ENCODE results near the gene SPSB1.

The SPSB1 gene

DNA sequence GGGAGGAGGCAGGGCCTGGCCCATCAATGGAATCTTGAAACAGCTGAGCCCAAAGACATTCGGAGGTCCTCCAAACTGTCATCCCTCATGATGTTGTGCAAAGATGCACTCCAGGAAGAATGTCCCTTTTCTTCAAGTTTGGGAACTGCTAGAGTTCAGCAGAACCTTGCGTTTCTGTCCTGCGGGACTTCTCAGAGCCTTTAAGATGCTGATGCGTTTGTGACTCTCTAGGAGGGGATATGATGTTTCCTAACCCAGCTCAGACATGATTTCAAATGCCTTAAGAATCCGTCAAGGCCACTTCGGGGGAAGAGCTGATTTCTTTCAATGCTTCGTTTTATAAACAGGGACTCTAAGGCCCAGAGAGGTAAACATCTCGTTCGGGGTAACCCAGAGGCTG is 35.5 kb downstream of the SPSB1 start:
- no peaks in the 10 kb centered on the region for H3K36me3 Mint-ChIP-seq
- no peak overlapping the region for H3K27ac Mint-ChIP-seq
- no peak overlapping the region for H3K4me3 Mint-ChIP-seq
- H3K4me1 Mint-ChIP-seq, result peaks cover 10% of the 10 kb centered on the region
- no peaks in the 10 kb centered on the region for H3K27me3 Mint-ChIP-seq
- no peaks in the 10 kb centered on the region for H3K9me3 Mint-ChIP-seq

GRCh38 chr1:9328715-9329114 is 36.0 kb downstream of the SPSB1 start:
- Mint-ChIP-seq H3K27ac (no peak overlapping the region), H3K36me3 (no peaks in the 10 kb centered on the region), H3K4me3 (no peak overlapping the region), H3K4me1 (peaks cover 10% of the 10 kb centered on the region), H3K9me3 (no peaks in the 10 kb centered on the region), H3K27me3 (no peaks in the 10 kb centered on the region)

GRCh38 chr1:9331016-9331415 is 38.3 kb downstream of the SPSB1 start:
- Mint-ChIP-seq H3K27me3 (no peaks in the 10 kb centered on the region), H3K4me3 (no peak overlapping the region), H3K4me1 (peaks cover 10% of the 10 kb centered on the region), H3K36me3 (peaks cover 1% of the 10 kb centered on the region), H3K9me3 (no peaks in the 10 kb centered on the region), H3K27ac (no peak overlapping the region)

GRCh38 chr1:9331558-9332346 is 39.1 kb downstream of the SPSB1 start:
- Mint-ChIP-seq H3K4me3 (no peak overlapping the region), H3K9me3 (no peaks in the 10 kb centered on the region), H3K27me3 (no peaks in the 10 kb centered on the region), H3K36me3 (peaks cover 1% of the 10 kb centered on the region), H3K27ac (no peak overlapping the region), H3K4me1 (peaks cover 10% of the 10 kb centered on the region)

DNA sequence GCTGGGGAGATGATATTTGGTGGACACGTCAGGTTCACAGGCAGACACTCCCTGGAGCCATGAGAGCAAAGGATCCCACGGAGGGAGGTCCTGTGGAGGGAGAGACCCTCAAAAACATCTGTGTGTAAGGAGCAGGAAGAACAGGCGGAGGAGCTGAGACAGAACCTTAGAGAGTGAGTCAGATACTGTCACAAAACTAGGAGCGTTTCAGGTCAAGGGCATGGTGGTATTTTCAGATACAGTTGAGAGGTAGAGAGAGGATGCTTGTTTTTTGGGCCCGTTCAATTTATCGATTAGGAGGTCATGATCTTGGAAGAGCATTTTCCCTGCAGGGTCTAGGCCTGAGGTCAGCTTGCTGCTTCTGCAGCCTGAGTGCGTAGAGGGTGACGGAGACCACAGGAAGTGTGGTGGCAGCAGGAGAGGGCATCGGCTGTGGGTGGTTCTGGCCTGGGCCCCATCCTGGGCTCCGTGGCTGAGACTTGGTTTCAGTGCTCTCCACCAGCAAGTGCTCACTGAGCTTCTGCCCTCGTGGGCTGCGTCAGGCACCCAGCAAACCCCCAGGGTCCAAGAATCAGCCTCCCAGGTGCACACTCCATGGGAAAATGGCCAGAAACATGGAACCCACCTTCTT is 39.9 kb downstream of the SPSB1 start:
- Mint-ChIP-seq H3K9me3 (no peaks in the 10 kb centered on the region), H3K4me3 (no peak overlapping the region), H3K36me3 (peaks cover 1% of the 10 kb centered on the region), H3K27ac (no peak overlapping the region), H3K27me3 (no peaks in the 10 kb centered on the region), H3K4me1 (peaks cover 10% of the 10 kb centered on the region)

- no peaks in the 10 kb centered on the region for H3K9me3 Mint-ChIP-seq
- no peak overlapping the region for H3K27ac Mint-ChIP-seq
- H3K4me1 Mint-ChIP-seq, result no peaks in the 10 kb centered on the region
- H3K4me3 Mint-ChIP-seq, result no peak overlapping the region
- H3K27me3 Mint-ChIP-seq, result no peaks in the 10 kb centered on the region
- peaks cover 3% of the 10 kb centered on the region for H3K36me3 Mint-ChIP-seq
These were observed 45.9 kb downstream of the SPSB1 start for GRCh38 chr1:9338397-9339246.

GRCh38 chr1:9340172-9340854 is 47.6 kb downstream of the SPSB1 start:
- H3K9me3 Mint-ChIP-seq, result no peaks in the 10 kb centered on the region
- peaks cover 2% of the 10 kb centered on the region for H3K36me3 Mint-ChIP-seq
- H3K4me1 Mint-ChIP-seq, result no peaks in the 10 kb centered on the region
- no peak overlapping the region for H3K4me3 Mint-ChIP-seq
- H3K27ac Mint-ChIP-seq, result no peak overlapping the region
- H3K27me3 Mint-ChIP-seq, result no peaks in the 10 kb centered on the region

DNA sequence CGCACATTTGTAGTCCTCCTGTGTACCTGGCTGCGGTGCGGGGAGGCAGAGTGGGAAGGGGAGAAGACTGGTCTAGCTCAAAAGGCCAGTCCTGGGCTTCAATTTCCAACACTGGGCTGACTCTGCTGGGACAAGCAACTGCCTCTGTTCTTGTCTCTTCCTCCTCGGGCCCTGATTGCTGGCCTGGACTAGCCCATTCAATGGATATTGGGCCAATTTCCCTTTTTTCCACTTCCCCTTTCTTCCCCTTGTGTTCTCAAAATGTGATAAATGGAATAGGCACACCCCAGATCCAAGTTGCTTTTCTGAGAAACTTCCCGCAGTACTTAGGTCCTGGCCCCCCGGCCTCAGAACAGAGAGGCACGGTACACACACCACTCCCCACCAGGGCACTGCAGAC is 48.2 kb downstream of the SPSB1 start:
- no peaks in the 10 kb centered on the region for H3K9me3 Mint-ChIP-seq

DNA sequence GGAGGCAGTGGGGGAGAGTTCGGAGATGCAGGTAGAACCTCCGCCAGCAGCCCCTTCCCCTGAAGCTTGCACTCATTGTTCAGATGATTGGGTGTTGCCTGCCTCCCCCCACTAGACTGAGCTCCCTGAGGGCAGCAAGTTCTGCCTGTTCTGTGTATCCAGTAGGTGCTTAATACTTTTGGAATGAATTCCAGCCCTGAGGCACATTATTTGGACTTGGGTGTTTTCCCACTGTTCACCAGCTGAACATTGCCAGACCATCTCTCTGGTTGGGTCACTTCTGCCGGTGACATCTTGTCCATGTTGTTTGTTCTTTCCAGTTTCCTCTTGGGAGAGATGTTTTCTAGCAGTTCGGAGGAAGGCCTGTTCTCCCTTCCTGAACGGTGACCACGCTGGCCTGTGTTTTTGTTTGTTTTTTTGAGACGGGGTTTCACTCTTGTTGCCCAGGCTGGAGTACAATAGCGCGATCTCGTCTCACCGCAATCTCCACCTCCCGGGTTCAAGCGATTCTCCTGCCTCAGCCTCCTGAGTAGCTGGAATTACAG is 48.7 kb downstream of the SPSB1 start:
- Mint-ChIP-seq H3K27ac (no peak overlapping the region), H3K4me1 (peaks cover 3% of the 10 kb centered on the region), H3K36me3 (peaks cover 2% of the 10 kb centered on the region)

More for the DNA sequence above, 48.2 kb downstream of the SPSB1 start:
- Mint-ChIP-seq H3K27ac (no peak overlapping the region), H3K27me3 (no peaks in the 10 kb centered on the region), H3K4me3 (no peak overlapping the region), H3K4me1 (peaks cover 3% of the 10 kb centered on the region), H3K36me3 (peaks cover 2% of the 10 kb centered on the region)

GRCh38 chr1:9343269-9343668 is 50.6 kb downstream of the SPSB1 start:
- H3K4me1 Mint-ChIP-seq, result peaks cover 3% of the 10 kb centered on the region
- H3K27ac Mint-ChIP-seq, result no peak overlapping the region
- no peak overlapping the region for H3K4me3 Mint-ChIP-seq
- H3K27me3 Mint-ChIP-seq, result no peaks in the 10 kb centered on the region
- H3K9me3 Mint-ChIP-seq, result no peaks in the 10 kb centered on the region
- H3K36me3 Mint-ChIP-seq, result peaks cover 2% of the 10 kb centered on the region

More for the DNA sequence above, 48.7 kb downstream of the SPSB1 start:
- Mint-ChIP-seq H3K4me3 (no peak overlapping the region), H3K27me3 (no peaks in the 10 kb centered on the region), H3K9me3 (no peaks in the 10 kb centered on the region)

GRCh38 chr1:9344426-9345200 is 51.9 kb downstream of the SPSB1 start:
- Mint-ChIP-seq H3K9me3 (no peaks in the 10 kb centered on the region), H3K4me3 (no peak overlapping the region), H3K27me3 (no peaks in the 10 kb centered on the region), H3K27ac (no peak overlapping the region), H3K4me1 (peaks cover 3% of the 10 kb centered on the region), H3K36me3 (peaks cover 2% of the 10 kb centered on the region)

DNA sequence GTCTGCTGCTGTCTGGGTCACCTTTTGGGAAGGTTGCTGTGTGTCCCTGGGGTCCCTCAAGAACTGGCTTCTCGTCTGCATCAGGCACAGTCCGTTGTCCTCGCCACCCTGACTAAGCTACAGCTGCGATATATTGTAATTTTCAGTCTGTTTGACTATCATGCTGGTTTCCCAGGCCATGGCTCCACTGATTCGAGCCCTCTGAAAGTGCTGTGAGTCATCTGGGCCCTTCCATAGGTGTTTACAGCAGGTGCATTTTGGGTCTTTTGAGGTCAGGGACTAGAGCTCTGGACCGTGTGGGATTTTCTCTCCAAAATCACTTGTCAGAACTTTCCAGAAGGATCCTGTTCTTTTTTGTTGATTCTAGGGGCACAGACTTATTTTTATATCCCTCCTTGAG is 52.8 kb downstream of the SPSB1 start:
- Mint-ChIP-seq H3K36me3 (peaks cover 2% of the 10 kb centered on the region), H3K27ac (no peak overlapping the region), H3K27me3 (no peaks in the 10 kb centered on the region), H3K4me3 (no peak overlapping the region), H3K9me3 (no peaks in the 10 kb centered on the region), H3K4me1 (peaks cover 3% of the 10 kb centered on the region)

- Mint-ChIP-seq H3K36me3 (peaks cover 2% of the 10 kb centered on the region), H3K27me3 (no peaks in the 10 kb centered on the region), H3K27ac (no peak overlapping the region), H3K9me3 (no peaks in the 10 kb centered on the region), H3K4me1 (peaks cover 3% of the 10 kb centered on the region), H3K4me3 (no peak overlapping the region)
These were observed 53.2 kb downstream of the SPSB1 start for GRCh38 chr1:9345922-9346321.

DNA sequence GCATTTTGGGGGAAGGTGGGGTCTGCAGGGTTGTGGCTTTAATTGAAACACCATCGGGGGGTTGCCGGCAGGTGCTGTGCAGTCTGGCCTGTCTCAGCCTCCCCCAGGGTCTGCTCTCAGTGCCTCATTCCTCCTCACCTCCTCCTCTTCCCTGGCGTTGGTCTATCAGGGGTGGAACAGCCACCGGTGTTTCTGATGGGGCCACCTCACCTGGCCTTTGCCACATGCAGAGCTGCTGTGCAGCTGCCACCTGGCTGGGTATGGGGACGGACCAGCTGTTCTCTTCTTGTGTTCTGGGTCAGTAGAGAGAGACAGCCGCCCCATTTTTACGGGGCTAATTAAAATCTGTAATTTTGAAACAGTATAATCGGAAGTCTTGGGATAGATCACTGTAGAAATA is 53.9 kb downstream of the SPSB1 start:
- no peaks in the 10 kb centered on the region for H3K27me3 Mint-ChIP-seq
- no peak overlapping the region for H3K27ac Mint-ChIP-seq
- H3K9me3 Mint-ChIP-seq, result no peaks in the 10 kb centered on the region
- peaks cover 2% of the 10 kb centered on the region for H3K36me3 Mint-ChIP-seq
- H3K4me1 Mint-ChIP-seq, result peaks cover 9% of the 10 kb centered on the region
- H3K4me3 Mint-ChIP-seq, result no peak overlapping the region
